ENCODE measurements around the gene ATP5MG. TPM values are rescaled to one million over a fixed set of nuclear protein-coding genes. Genes with fewer than 3 reads are reported as not detected.
"Not testable (repeated sequence)": the region's sequence is repeated elsewhere in the genome, so short reads cannot be mapped to it uniquely, and the experiment has no call there.

ATP5MG gene
- total and polyA plus RNA-seq, 2 donors: 371 to 452 TPM

DNA sequence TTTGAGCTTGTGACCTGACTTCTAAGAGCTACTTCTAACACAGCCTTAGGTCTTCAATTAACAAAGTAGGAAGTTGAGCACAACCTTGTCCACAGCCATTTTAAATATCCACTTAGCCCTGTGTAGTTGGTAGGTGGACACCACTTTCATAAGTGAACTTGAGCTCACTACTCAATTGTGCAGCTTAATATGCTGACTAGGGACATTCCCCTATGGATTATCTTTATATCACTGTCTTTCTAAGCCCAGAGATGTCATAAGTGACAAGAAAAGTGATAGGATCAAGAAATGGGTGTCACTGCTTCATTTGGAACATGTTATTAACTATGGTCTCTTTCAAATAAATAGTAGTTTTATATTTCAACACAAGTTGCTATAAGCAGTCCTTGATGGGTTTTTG is 4.0 kb upstream of the ATP5MG start:
- no peaks in the 10 kb centered on the region for H3K9me3 ChIP-seq (ENCODE audit: control insufficient read depth in 2 of 2, insufficient read depth in 1 of 2, low read length in 1 of 2)
- H3K4me1 ChIP-seq (ENCODE audit: control insufficient read depth in 2 of 2, insufficient read depth in 2 of 2, low read length in 2 of 2): peaks cover 3 to 11% of the 10 kb centered on the region in 2 donors
- no peak overlapping the region for H3K4me3 ChIP-seq (ENCODE audit: low read length in 2 of 2)
- H3K27ac ChIP-seq (ENCODE audit: low read depth in 1 of 2, low read length in 1 of 2): no peak overlapping the region
- H3K27me3 ChIP-seq (ENCODE audit: control insufficient read depth in 2 of 2, insufficient read depth in 1 of 2, low read length in 1 of 2): no peaks in the 10 kb centered on the region
- DNase-seq (ENCODE audit: low read depth in 6 of 9, low spot score in 9 of 9): no peak
- H3K36me3 ChIP-seq (ENCODE audit: control insufficient read depth in 2 of 2, insufficient read depth in 2 of 2, low read length in 1 of 2): peaks cover 31 to 58% of the 10 kb centered on the region in 2 donors

DNA sequence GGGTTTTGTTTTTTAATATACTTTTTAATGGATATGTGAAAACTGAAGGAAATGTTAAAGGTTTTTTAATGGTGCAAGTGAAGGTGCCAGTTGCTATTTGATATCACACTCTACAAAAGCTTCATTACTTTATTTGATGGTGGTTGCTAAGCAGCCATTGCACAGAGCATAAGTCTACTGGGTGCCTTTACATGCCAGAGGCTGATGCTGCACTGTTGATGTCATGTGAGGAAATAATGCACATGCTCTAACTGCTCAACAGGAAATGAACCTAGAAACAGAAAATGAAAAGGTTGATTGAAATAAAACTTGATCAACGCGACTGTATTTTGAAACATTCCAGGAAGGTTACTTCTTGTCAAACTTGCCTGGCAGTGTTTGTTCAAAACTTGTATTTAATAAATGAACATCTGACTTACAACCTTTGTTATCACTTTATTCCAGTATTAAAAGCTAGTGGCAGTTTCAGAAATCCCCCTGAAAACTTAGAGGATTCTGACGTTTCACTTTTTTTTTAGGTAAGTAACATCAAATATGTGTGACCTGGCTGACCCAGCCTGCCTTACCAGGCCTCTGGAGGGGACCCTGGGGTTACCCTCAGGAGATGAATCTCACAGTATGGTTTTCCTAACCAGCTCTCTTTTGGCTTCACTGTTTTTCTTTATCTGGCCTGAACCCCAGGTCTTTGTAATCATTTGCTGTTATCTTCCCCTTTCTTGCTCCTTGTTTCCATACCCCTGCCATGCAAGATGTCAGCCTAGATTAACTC is 2.4 kb upstream of the ATP5MG start:
- 81% methylated on average over 3 of the region's 3 CpGs for WGBS
- H3K9me3 ChIP-seq (ENCODE audit: control insufficient read depth in 2 of 2, insufficient read depth in 1 of 2, low read length in 1 of 2): no peaks in the 10 kb centered on the region
- no peak overlapping the region for H3K4me3 ChIP-seq (ENCODE audit: low read length in 2 of 2)
- peak overlapping the region; percentile 67 to 80 for H3K27ac ChIP-seq (ENCODE audit: low read depth in 1 of 2, low read length in 1 of 2)
- H3K27me3 ChIP-seq (ENCODE audit: control insufficient read depth in 2 of 2, insufficient read depth in 1 of 2, low read length in 1 of 2): no peaks in the 10 kb centered on the region
- H3K4me1 ChIP-seq (ENCODE audit: control insufficient read depth in 2 of 2, insufficient read depth in 2 of 2, low read length in 2 of 2): peaks cover 8 to 18% of the 10 kb centered on the region in 2 donors
- DNase-seq (ENCODE audit: low read depth in 6 of 9, low spot score in 9 of 9): peak in 6 of 9 donors; percentile 13 to 70 (median 30)
- peaks cover 19 to 44% of the 10 kb centered on the region in 2 donors for H3K36me3 ChIP-seq (ENCODE audit: control insufficient read depth in 2 of 2, insufficient read depth in 2 of 2, low read length in 1 of 2)

DNA sequence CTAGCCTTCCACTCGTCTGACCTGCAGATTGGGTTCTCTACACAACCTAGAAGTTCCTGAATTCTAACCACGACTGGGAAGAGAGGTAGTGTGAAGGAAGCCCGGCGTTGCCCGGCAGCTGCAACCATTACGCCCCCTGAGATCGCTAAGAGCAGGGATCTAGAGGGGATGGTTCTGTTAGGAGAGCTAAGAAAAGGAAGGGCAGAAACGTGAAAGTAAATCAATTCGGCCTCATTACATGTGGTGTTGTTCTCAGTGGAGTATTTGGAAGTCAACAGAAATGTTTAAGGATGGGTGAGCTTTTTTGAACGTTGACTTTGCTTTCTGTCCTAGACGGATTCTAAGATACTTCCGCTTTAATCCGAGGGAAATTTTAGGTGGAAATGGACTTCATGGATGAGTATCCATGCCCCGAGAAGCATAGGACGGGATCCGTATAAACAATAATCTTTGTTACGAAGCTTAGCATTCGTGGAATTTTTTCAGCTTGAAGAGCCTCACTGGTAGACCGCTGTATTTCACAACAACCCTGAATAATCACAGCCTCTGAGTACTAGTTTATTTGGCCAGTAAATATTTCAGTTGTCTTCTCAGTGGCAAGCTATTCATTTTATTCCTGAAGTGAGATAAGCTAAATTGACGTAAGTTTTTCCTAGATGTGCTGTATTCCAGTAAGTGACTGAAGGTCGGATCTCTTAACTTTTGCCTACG is 629 bp downstream of the ATP5MG start:
- WGBS: 6% methylated on average over 22 of the region's 22 CpGs
- no peaks in the 10 kb centered on the region for H3K27me3 ChIP-seq (ENCODE audit: control insufficient read depth in 2 of 2, insufficient read depth in 1 of 2, low read length in 1 of 2)
- H3K36me3 ChIP-seq (ENCODE audit: control insufficient read depth in 2 of 2, insufficient read depth in 2 of 2, low read length in 1 of 2): peaks cover 0 to 35% of the 10 kb centered on the region in 2 donors
- H3K4me1 ChIP-seq (ENCODE audit: control insufficient read depth in 2 of 2, insufficient read depth in 2 of 2, low read length in 2 of 2): peaks cover 8 to 18% of the 10 kb centered on the region in 2 donors
- H3K9me3 ChIP-seq (ENCODE audit: control insufficient read depth in 2 of 2, insufficient read depth in 1 of 2, low read length in 1 of 2): no peaks in the 10 kb centered on the region
- peak overlapping the region; percentile 85 to 98 for H3K27ac ChIP-seq (ENCODE audit: low read depth in 1 of 2, low read length in 1 of 2)
- H3K4me3 ChIP-seq (ENCODE audit: low read length in 2 of 2): peak overlapping the region; percentile 82 to 95
- DNase-seq (ENCODE audit: low read depth in 6 of 9, low spot score in 9 of 9): peak in 2 of 9 donors; percentile 9 to 17

DNA sequence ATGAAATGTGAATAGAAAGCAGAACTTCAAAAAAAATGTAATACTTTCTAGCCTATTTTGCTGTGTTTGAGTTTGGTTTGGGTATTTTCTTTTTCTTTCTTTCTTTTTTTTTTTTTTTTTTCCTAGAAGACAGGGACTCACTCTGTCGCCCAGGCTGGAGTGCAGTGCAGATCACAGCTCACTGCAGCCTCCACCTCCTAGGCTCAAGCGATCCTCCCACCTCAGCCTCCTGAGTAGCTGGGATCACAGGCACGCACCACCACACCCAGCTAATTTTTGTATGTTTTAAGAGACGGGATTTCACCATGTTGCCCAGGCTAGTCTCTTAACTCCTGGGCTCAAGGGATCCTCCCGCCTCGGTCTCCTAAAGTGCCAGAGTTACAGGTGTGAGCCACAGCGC is 1.2 kb downstream of the ATP5MG start:
- H3K27ac ChIP-seq (ENCODE audit: low read depth in 1 of 2, low read length in 1 of 2); H3K27me3 ChIP-seq (ENCODE audit: control insufficient read depth in 2 of 2, insufficient read depth in 1 of 2, low read length in 1 of 2); H3K9me3 ChIP-seq (ENCODE audit: control insufficient read depth in 2 of 2, insufficient read depth in 1 of 2, low read length in 1 of 2); DNase-seq (ENCODE audit: low read depth in 6 of 9, low spot score in 9 of 9): not testable (repeated sequence)
- 86% methylated on average over 7 of the region's 7 CpGs for WGBS
- H3K4me1 ChIP-seq (ENCODE audit: control insufficient read depth in 2 of 2, insufficient read depth in 2 of 2, low read length in 2 of 2): peaks cover 8 to 18% of the 10 kb centered on the region in 2 donors
- H3K36me3 ChIP-seq (ENCODE audit: control insufficient read depth in 2 of 2, insufficient read depth in 2 of 2, low read length in 1 of 2): peaks cover 3 to 35% of the 10 kb centered on the region in 2 donors
- H3K4me3 ChIP-seq (ENCODE audit: low read length in 2 of 2): peak overlapping the region; percentile 82 to 95

DNA sequence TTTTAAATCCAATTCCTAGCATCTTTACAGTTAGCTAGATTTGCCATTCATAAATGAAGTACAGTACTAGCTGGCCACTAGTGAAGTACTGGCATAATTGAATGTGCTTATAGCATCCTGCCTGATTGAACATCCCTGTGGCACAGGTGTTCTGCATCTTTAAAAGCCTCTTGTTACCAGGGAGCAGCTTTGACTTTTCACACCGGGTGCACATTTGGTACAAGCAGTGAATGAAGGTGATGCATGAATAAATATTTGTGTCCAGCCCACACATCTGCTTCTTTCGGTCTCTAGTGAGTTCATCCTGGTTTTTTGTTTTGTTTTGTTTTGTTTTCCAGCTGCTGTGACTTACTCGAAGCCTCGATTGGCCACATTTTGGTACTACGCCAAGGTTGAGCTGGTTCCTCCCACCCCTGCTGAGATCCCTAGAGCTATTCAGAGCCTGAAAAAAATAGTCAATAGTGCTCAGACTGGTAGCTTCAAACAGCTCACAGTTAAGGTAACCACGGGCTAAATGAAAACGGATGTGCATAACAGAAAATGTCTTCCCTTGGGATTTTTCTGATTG is 5.3 kb downstream of the ATP5MG start:
- no peaks in the 10 kb centered on the region for H3K9me3 ChIP-seq (ENCODE audit: control insufficient read depth in 2 of 2, insufficient read depth in 1 of 2, low read length in 1 of 2)
- peaks cover 8% of the 10 kb centered on the region in 2 donors for H3K4me1 ChIP-seq (ENCODE audit: control insufficient read depth in 2 of 2, insufficient read depth in 2 of 2, low read length in 2 of 2)
- peaks cover 7 to 45% of the 10 kb centered on the region in 2 donors for H3K36me3 ChIP-seq (ENCODE audit: control insufficient read depth in 2 of 2, insufficient read depth in 2 of 2, low read length in 1 of 2)
- DNase-seq (ENCODE audit: low read depth in 6 of 9, low spot score in 9 of 9): no peak
- no peak overlapping the region for H3K27ac ChIP-seq (ENCODE audit: low read depth in 1 of 2, low read length in 1 of 2)
- H3K27me3 ChIP-seq (ENCODE audit: control insufficient read depth in 2 of 2, insufficient read depth in 1 of 2, low read length in 1 of 2): no peaks in the 10 kb centered on the region
- H3K4me3 ChIP-seq (ENCODE audit: low read length in 2 of 2): no peak overlapping the region
- 89% methylated on average over 7 of the region's 7 CpGs for WGBS

DNA sequence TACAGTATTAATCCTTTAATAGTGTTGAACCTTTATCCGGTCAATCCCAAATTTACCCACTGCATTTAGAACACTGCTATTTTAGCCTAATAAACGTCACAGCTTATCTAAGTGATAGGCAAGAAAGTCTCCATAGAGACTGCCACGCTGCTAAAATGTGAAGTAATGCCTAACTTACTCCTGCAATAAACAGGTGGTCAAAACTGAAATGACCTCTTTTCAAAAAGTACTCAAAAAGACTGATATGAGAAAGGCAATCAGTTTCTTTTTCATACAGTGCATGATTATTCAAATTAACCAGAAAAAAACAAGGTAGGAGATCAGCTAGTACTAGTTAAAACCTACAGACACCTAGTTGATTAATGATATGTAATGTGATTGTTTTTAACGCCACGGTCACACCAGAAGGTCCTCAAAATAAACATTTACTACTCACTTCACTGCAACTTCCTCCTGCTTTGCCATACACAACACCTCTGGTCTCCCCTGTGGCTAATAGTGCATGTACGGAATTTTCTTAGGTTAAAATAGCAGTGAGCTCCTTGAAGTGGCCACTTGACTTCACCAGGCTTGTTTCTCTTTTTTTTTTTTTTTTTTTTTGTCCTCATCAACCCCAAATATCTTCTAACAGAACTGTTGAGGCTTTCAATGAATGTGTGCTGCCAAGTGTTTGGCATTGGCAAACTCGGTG is 8.8 kb downstream of the ATP5MG start:
- no peak overlapping the region for H3K27ac ChIP-seq (ENCODE audit: low read depth in 1 of 2, low read length in 1 of 2)
- 98% methylated on average over 7 of the region's 7 CpGs for WGBS

DNA sequence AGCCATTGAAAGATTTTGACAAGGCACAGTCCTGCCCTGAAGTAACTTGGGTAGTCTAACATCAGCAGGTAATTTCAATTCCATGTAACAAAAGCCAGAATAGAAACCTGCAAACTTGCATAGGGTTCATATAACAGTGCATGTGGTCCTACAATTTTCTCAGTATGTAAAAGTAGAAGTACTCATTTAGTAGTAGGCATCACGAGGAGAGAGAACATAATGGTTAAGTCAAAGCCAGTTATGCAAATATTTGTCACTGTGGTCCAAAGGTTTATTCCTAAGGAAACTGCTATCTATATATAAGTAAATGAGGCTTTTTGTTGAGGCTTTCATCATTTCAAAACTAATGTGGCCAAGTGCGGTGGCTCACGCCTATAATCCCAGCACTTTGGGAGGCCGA is 10.1 kb downstream of the ATP5MG start:
- no peak for DNase-seq (ENCODE audit: low read depth in 6 of 9, low spot score in 9 of 9)
- no peaks in the 10 kb centered on the region for H3K4me1 ChIP-seq (ENCODE audit: control insufficient read depth in 2 of 2, insufficient read depth in 2 of 2, low read length in 2 of 2)
- H3K27me3 ChIP-seq (ENCODE audit: control insufficient read depth in 2 of 2, insufficient read depth in 1 of 2, low read length in 1 of 2): no peaks in the 10 kb centered on the region
- 82% methylated on average over 4 of the region's 4 CpGs for WGBS
- H3K9me3 ChIP-seq (ENCODE audit: control insufficient read depth in 2 of 2, insufficient read depth in 1 of 2, low read length in 1 of 2): no peaks in the 10 kb centered on the region
- H3K36me3 ChIP-seq (ENCODE audit: control insufficient read depth in 2 of 2, insufficient read depth in 2 of 2, low read length in 1 of 2): peaks cover 12 to 32% of the 10 kb centered on the region in 2 donors
- no peak overlapping the region for H3K27ac ChIP-seq (ENCODE audit: low read depth in 1 of 2, low read length in 1 of 2)
- H3K4me3 ChIP-seq (ENCODE audit: low read length in 2 of 2): no peak overlapping the region

More for the DNA sequence above, 8.8 kb downstream of the ATP5MG start:
- Histone ChIP-seq H3K27me3 (ENCODE audit: control insufficient read depth in 2 of 2, insufficient read depth in 1 of 2, low read length in 1 of 2) (no peaks in the 10 kb centered on the region), H3K36me3 (ENCODE audit: control insufficient read depth in 2 of 2, insufficient read depth in 2 of 2, low read length in 1 of 2) (peaks cover 12 to 43% of the 10 kb centered on the region in 2 donors), H3K4me1 (ENCODE audit: control insufficient read depth in 2 of 2, insufficient read depth in 2 of 2, low read length in 2 of 2) (no peaks in the 10 kb centered on the region), H3K9me3 (ENCODE audit: control insufficient read depth in 2 of 2, insufficient read depth in 1 of 2, low read length in 1 of 2) (no peaks in the 10 kb centered on the region), H3K4me3 (ENCODE audit: low read length in 2 of 2) (no peak overlapping the region)
- DNase-seq (ENCODE audit: low read depth in 6 of 9, low spot score in 9 of 9): no peak

DNA sequence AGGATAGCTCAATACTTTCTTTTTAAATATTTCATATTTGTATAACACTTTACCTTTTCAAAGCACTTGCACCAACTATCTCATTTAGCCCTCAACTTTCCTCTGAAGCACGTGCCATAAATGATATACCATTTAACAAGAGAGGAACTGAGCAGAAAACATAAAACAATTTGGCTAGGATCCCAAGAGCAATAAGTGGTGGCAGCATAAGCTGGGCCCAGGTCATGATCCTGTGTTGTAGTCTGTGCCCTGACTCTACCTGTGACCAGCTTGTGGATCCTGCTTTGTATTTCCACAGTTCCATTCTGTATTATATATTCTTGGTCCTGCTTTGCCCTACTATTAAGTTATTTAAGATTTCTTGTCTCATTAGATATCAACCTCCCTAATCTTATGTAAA is 11.5 kb downstream of the ATP5MG start:
- no peaks in the 10 kb centered on the region for H3K4me1 ChIP-seq (ENCODE audit: control insufficient read depth in 2 of 2, insufficient read depth in 2 of 2, low read length in 2 of 2)
- no peak overlapping the region for H3K4me3 ChIP-seq (ENCODE audit: low read length in 2 of 2)
- no peak for DNase-seq (ENCODE audit: low read depth in 6 of 9, low spot score in 9 of 9)
- H3K9me3 ChIP-seq (ENCODE audit: control insufficient read depth in 2 of 2, insufficient read depth in 1 of 2, low read length in 1 of 2): no peaks in the 10 kb centered on the region
- WGBS: 93% methylated on average over 1 of the region's 1 CpG
- H3K27ac ChIP-seq (ENCODE audit: low read depth in 1 of 2, low read length in 1 of 2): no peak overlapping the region
- H3K36me3 ChIP-seq (ENCODE audit: control insufficient read depth in 2 of 2, insufficient read depth in 2 of 2, low read length in 1 of 2): peaks cover 6 to 19% of the 10 kb centered on the region in 2 donors
- no peaks in the 10 kb centered on the region for H3K27me3 ChIP-seq (ENCODE audit: control insufficient read depth in 2 of 2, insufficient read depth in 1 of 2, low read length in 1 of 2)
